Heart right ventricle (tissue), 16 donors: ENCODE results near the gene DDX31. TPM values are rescaled to one million over a fixed set of nuclear protein-coding genes. Genes with fewer than 3 reads are reported as not detected.
"Not testable (repeated sequence)": the region's sequence is repeated elsewhere in the genome, so short reads cannot be mapped to it uniquely, and the experiment has no call there.

Experiments used
- ATAC-seq, 8 donors: fragments of 200-7000 bp; cut with Tn5 transposase; one replicate each; pipeline ENCODE4 v1.9.1; 2020; ENCODE audit warnings: mild to moderate bottlenecking in 8 of 8, moderate library complexity in 8 of 8, moderate number of reproducible peaks in 1 of 8
- DNase-seq, 2 donors: peaks; one replicate each; pipeline ENCODE4 v3.0.0-alpha.2; 2020
- H3K27ac ChIP-seq, 10 donors: fragments of 200-600 bp; sonication (generic) in 2 of 10; one replicate each; pipeline versions ENCODE4 v1.5.0 to v1.8.0; 2020 to 2022; ENCODE audit warnings: mild to moderate bottlenecking in 3 of 10
- H3K27me3 ChIP-seq, 7 donors: fragments of 200-600 bp; one replicate each; pipeline ENCODE4 v1.8.0; 2021 to 2022; ENCODE audit warnings: mild to moderate bottlenecking in 2 of 7
- H3K36me3 ChIP-seq, 9 donors: fragments of 200-600 bp; sonication (generic) in 1 of 9; one replicate each; pipeline versions ENCODE4 v1.5.0 to v1.8.0; 2020 to 2022; ENCODE audit warnings: mild to moderate bottlenecking in 2 of 9
- H3K4me1 ChIP-seq, 9 donors: fragments of 200-600 bp; sonication (generic) in 1 of 9; one replicate each; pipeline versions ENCODE4 v1.5.0 to v1.8.0; 2020 to 2022; ENCODE audit warnings: mild to moderate bottlenecking in 4 of 9
- H3K4me3 ChIP-seq, 10 donors: fragments of 200-600 bp; sonication (generic) in 2 of 10; one replicate each; pipeline versions ENCODE4 v1.5.0 to v1.8.0; 2020 to 2022; ENCODE audit warnings: mild to moderate bottlenecking in 7 of 10, moderate library complexity in 2 of 10
- H3K9me3 ChIP-seq, 11 donors: fragments of 200-600 bp in 10 of 11; sonication (generic) in 2 of 11; one replicate each; pipeline versions ENCODE4 v1.5.0 to v1.8.0; 2013 to 2022; ENCODE audit warnings: mild to moderate bottlenecking in 2 of 11, control low read depth in 1 of 11, moderate library complexity in 1 of 11
- CTCF ChIP-seq, 9 donors: fragments of 200-600 bp; sonication (generic) in 2 of 9; IDR thresholded peaks; one replicate each; pipeline versions ENCODE4 v1.5.0 to v1.8.0; 2021 to 2022; ENCODE audit warnings: antibody characterized with exemption in 9 of 9, mild to moderate bottlenecking in 5 of 9, moderate library complexity in 1 of 9
- WGBS, 2 donors: extraction: QIAGEN DNeasy Blood & Tissue Kit; methylation state at CpG; one replicate each; pipeline ENCODE4 v1.1.7; 2013; ENCODE audit warnings: inconsistent platforms in 1 of 2; 5-methylcytosine and 5-hydroxymethylcytosine counted together
- intact Hi-C, 10 donors: fragments of 100-400 bp; cut with DNase I; formaldehyde crosslinking; loops; one replicate each; pipeline versions ENCODE4 v1.11.1 to v1.14.2; 2022
- polyA plus RNA-seq, 2 donors: library from polyadenylated mRNA; stranded (reverse); fragments of 200-250 nt; gene quantifications; one replicate each; pipeline ENCODE4 v1.2.3, GENCODE V29; 2013
- total RNA-seq, 10 donors: library from RNA; stranded (reverse); fragmentation: NEBNext Ultra II Directional in 3 of 10; extraction: Animal tissue kit (Norgen Biotek cat#: 25700) in 3 of 10; gene quantifications; one replicate each; pipeline versions ENCODE4 v1.2.1 to v1.2.4, GENCODE V29; 2021 to 2023
- donor health status: Arrhythmogenic right ventricular cardiomyopathy.
- donor health status: ischemic (EF 13 %, LVEDD 7.1; RV severe dilation, severe dysfunction).
- donor health status: healthy with polysubstance abuse.
- donor health status: DM: no; HTN: yes; CAD: no.
- donor health status: DM: no; HTN: no; CAD: no.
- donor health status: ischemic (EF 25% LVEDD 6.9; RV normal size, moderate dysfunction).
- donor health status: ischemic (EF 25% LVEDD 5.7; RV mildly dilated, moderate dysfunction).
- donor health status: healthy.
- donor health status: DM: yes; HTN: yes; CAD: no.
- donor health status: Ischemic cardiomyopathy.
- donor health status: ischemic (EF 35%, LVEDD 5.7; RV mildly dilated, moderate dysfunction).
- donor health status: nonischemic (EF 11% LVEDD 7.7; RV severe dilation, severe dysfunction).
- donor health status: DM: yes; HTN: yes; CAD: no.
- donor health status: PGD.
- donor health status: ischemic (EF 29% LVEDD 5.4; RV normal size, mild dysfunction).
- donor health status: nonischemic (EF 23%, LVEDD 6.1; RV moderate dilation, normal function).

Gene DDX31
- total and polyA plus RNA-seq, 12 donors, result 4.0 to 6.4 (median 5.0) TPM

- WGBS, 2 donors, result 74 to 79% methylated on average over 5 of the region's 5 CpGs
- DNase-seq, result no peak
- no peaks in the 10 kb centered on the region for H3K9me3 ChIP-seq
- intact Hi-C loops, result loop anchor here in 9 of 10 donors (1.0 to 5.0 kb wide), 8 partner anchors 69 to 221 kb away; partner anchors contain the start of gene CFAP77 (in 6 of the 9)
- no peak overlapping the region for H3K27ac ChIP-seq
- peaks cover 20 to 78% (median 69%) of the 10 kb centered on the region in 7 donors for H3K27me3 ChIP-seq
- H3K36me3 ChIP-seq, result no peaks in the 10 kb centered on the region
- no peak for ATAC-seq
- peaks cover 0 to 5% (median 0%) of the 10 kb centered on the region in 9 donors for H3K4me1 ChIP-seq
- no peak overlapping the region for H3K4me3 ChIP-seq
- no peak for TF ChIP-seq CTCF (IDR thresholded peaks at IDR 0.05)
Observed at GRCh38 chr9:132575811-132576210, 94.0 kb downstream of the DDX31 start.

GRCh38 chr9:132575005-132575609 is 94.7 kb downstream of the DDX31 start:
- no peak overlapping the region for H3K4me3 ChIP-seq
- H3K36me3 ChIP-seq, result no peaks in the 10 kb centered on the region
- 11 to 13% methylated on average over 16 of the region's 16 CpGs for WGBS, 2 donors
- peak; percentile 67 to 71 for DNase-seq
- intact Hi-C loops, result loop anchor here in 9 of 10 donors (1.0 to 5.0 kb wide), 8 partner anchors 68 to 222 kb away; partner anchors contain the start of gene CFAP77 (in 6 of the 9)
- TF ChIP-seq CTCF (IDR thresholded peaks at IDR 0.05), result peak; percentile 45 to 85 (median 77)
- ATAC-seq, result peak; percentile 51 to 89 (median 86)
- H3K27me3 ChIP-seq, result peaks cover 14 to 71% (median 62%) of the 10 kb centered on the region in 7 donors
- peaks cover 0 to 5% (median 0%) of the 10 kb centered on the region in 9 donors for H3K4me1 ChIP-seq
- no peaks in the 10 kb centered on the region for H3K9me3 ChIP-seq
- no peak overlapping the region for H3K27ac ChIP-seq

GRCh38 chr9:132572921-132573320 is 96.9 kb downstream of the DDX31 start:
- Histone ChIP-seq H3K4me3 (no peak overlapping the region), H3K27me3 (peaks cover 0 to 49% (median 40%) of the 10 kb centered on the region in 7 donors), H3K36me3 (no peaks in the 10 kb centered on the region), H3K27ac (no peak overlapping the region), H3K9me3 (no peaks in the 10 kb centered on the region), H3K4me1 (peaks cover 0 to 4% (median 0%) of the 10 kb centered on the region in 9 donors)
- WGBS, 2 donors, result 24 to 33% methylated on average over 8 of the region's 8 CpGs
- ATAC-seq, result peak in 2 of 8 donors; percentile 42 to 61
- intact Hi-C loops, result loop anchor here in 1 of 10 donors (5.0 kb wide), 2 partner anchors 66 to 161 kb away; partner anchors contain the start of gene CFAP77
- no peak for TF ChIP-seq CTCF (IDR thresholded peaks at IDR 0.05)
- DNase-seq, result no peak

- peaks cover 0 to 41% (median 31%) of the 10 kb centered on the region in 7 donors for H3K27me3 ChIP-seq
- no peak for DNase-seq
- no peak for TF ChIP-seq CTCF (IDR thresholded peaks at IDR 0.05)
- no peaks in the 10 kb centered on the region for H3K4me1 ChIP-seq
- H3K9me3 ChIP-seq, result no peaks in the 10 kb centered on the region
- no peak overlapping the region for H3K4me3 ChIP-seq
- H3K27ac ChIP-seq, result no peak overlapping the region
- intact Hi-C loops, result loop anchor here in 2 of 10 donors (2.0 to 5.0 kb wide), 3 partner anchors 63 to 160 kb away; partner anchors contain the start of gene CFAP77 (in 1 of the 2)
- no peak for ATAC-seq
- no peaks in the 10 kb centered on the region for H3K36me3 ChIP-seq
- WGBS, 2 donors, result 75 to 78% methylated on average over 15 of the region's 15 CpGs
Observed at GRCh38 chr9:132571806-132572600, 97.8 kb downstream of the DDX31 start.

GRCh38 chr9:132568787-132569186 is 101.0 kb downstream of the DDX31 start:
- 79 to 87% methylated on average over 2 of the region's 2 CpGs for WGBS, 2 donors
- H3K27me3 ChIP-seq, result peaks cover 0 to 14% (median 5%) of the 10 kb centered on the region in 7 donors
- not testable (repeated sequence) for ATAC-seq

More at GRCh38 chr9:132568787-132569186, 101.0 kb downstream of the DDX31 start:
- H3K36me3 ChIP-seq, H3K4me1 ChIP-seq, H3K27ac ChIP-seq, intact Hi-C loops, H3K4me3 ChIP-seq, DNase-seq, H3K9me3 ChIP-seq: not testable (repeated sequence)
